ENCODE data around the gene YRDC.

DNA sequence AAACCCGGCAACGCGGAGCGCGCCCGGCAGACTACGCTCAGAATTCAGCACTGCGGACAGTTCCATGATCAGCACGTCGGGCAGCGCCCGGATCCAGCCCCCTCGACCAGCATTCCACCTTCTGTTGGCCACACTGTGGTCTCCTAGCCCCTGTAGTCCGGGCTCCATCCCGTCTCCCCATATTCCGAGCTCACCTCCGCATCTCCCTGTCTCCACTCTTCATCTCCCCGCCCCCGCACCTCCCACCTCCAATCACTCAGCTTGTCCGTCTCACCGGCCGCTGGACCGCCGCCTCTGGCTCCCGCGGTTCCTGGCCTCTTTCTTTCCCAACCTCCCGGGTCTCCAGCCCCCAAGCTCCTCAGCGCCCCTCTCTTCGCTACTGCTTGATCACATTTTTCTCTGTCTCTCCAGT is 43.6 kb downstream of the YRDC start:
- TF ChIP-seq CTCF (conservative IDR thresholded peaks at IDR 0.05; ENCODE audit: low read length): no peak
- no peak for TF ChIP-seq EZH2phosphoT487 (IDR thresholded peaks at IDR 0.05; ENCODE audit: borderline replicate concordance)

All from Loucy (cell line).